Ishikawa (cell line): ENCODE measurements around the gene MT1H.

Experiments
- CEBPB ChIP-seq: IDR thresholded peaks from 2 replicates; pipeline ENCODE4 v1.6.1; 2012
- CREB1 ChIP-seq: IDR thresholded peaks from 2 replicates; pipeline ENCODE4 v1.6.1; 2012; ENCODE audit warnings: low read depth
- EGR1 ChIP-seq: IDR thresholded peaks from 2 replicates; pipeline ENCODE4 v1.6.1; 2012
- EP300 ChIP-seq: IDR thresholded peaks from 2 replicates; pipeline ENCODE4 v1.6.1; 2012; ENCODE audit warnings: borderline replicate concordance
- MAX ChIP-seq: IDR thresholded peaks from 2 replicates; pipeline ENCODE4 v1.6.1; 2012
- NFIC ChIP-seq: IDR thresholded peaks from 2 replicates; pipeline ENCODE4 v1.6.1; 2012
- RAD21 ChIP-seq: IDR thresholded peaks from 2 replicates; pipeline ENCODE4 v1.6.1; 2012; ENCODE audit warnings: low read depth
- REST ChIP-seq: IDR thresholded peaks from 2 replicates; pipeline ENCODE4 v1.6.1; 2012; ENCODE audit warnings: low read depth, mild to moderate bottlenecking
- TAF1 ChIP-seq: IDR thresholded peaks from 2 replicates; pipeline ENCODE4 v1.6.1; 2012; ENCODE audit warnings: low read depth, mild to moderate bottlenecking
- TCF12 ChIP-seq: IDR thresholded peaks from 2 replicates; pipeline ENCODE4 v1.6.1; 2012; ENCODE audit warnings: low read depth
- TEAD4 ChIP-seq: IDR thresholded peaks from 2 replicates; pipeline ENCODE4 v1.6.1; 2012
- USF1 ChIP-seq: IDR thresholded peaks from 2 replicates; pipeline ENCODE4 v1.6.1; 2012
- YY1 ChIP-seq: IDR thresholded peaks from 2 replicates; pipeline ENCODE4 v1.6.1; 2012; ENCODE audit warnings: low read depth
- ZBTB7A ChIP-seq: IDR thresholded peaks from 2 replicates; pipeline ENCODE4 v1.6.1; 2012; ENCODE audit warnings: low read depth

The MT1H gene

GRCh38 chr16:56632848-56633365 lies 36.7 kb upstream of the MT1H start:
- TF ChIP-seq YY1 (no peak), NFIC (no peak), TCF12 (no peak), MAX (no peak), ZBTB7A (no peak), RAD21 (no peak), EP300 (no peak), EGR1 (no peak), USF1 (no peak), REST (no peak)

- TF ChIP-seq REST: no peak
These were observed 36.1 kb upstream of the MT1H start for GRCh38 chr16:56633535-56633934.

GRCh38 chr16:56634715-56635440 lies 34.7 kb upstream of the MT1H start:
- TF ChIP-seq USF1: no peak
- no peak for TF ChIP-seq REST
- no peak for TF ChIP-seq MAX
- TF ChIP-seq CREB1: no peak
- TF ChIP-seq RAD21: no peak
- no peak for TF ChIP-seq NFIC
- TF ChIP-seq TAF1: no peak
- TF ChIP-seq CEBPB: no peak
- TF ChIP-seq EGR1: no peak

GRCh38 chr16:56635441-56635967 lies 34.1 kb upstream of the MT1H start:
- no peak for TF ChIP-seq CREB1
- no peak for TF ChIP-seq CEBPB
- TF ChIP-seq TAF1: no peak
- TF ChIP-seq TEAD4: no peak
- TF ChIP-seq NFIC: no peak
- no peak for TF ChIP-seq EGR1
- no peak for TF ChIP-seq MAX
- no peak for TF ChIP-seq REST
